HCT116 (cell line): ENCODE data around the gene POLA1. TPM values are rescaled to one million over a fixed set of nuclear protein-coding genes. Genes with fewer than 3 reads are reported as not detected.

Experiments used
- ATAC-seq: fragments of 200-7000 bp; cut with Tn5 transposase; 2 replicates; pipeline ENCODE4 v1.9.1; 2020; ENCODE audit warnings: mild to moderate bottlenecking, moderate library complexity
- BruUV-seq: library from RNA; stranded (reverse); fragments of 400-500 nt; replicated peaks from 2 replicates; lab custom pipeline; 2021; lab: Mats Ljungman, UMichigan
- CTCF ChIA-PET: fragments of 300-600 bp; sonication (Branson Sonifier 250); formaldehyde crosslinking; loops from one replicate; lab custom pipeline; 2021; ENCODE audit warnings: antibody characterized with exemption; lab: Charles Lee
- POLR2A ChIA-PET: fragments of 300-600, 350-600 bp; sonication (Branson Sonifier 250); formaldehyde crosslinking; loops from one replicate; lab custom pipeline; 2021; ENCODE audit warnings: antibody characterized with exemption; lab: Charles Lee
- RAD21 ChIA-PET, 2 experiments: fragments of 300-600 bp; sonication (Branson Sonifier 250); formaldehyde crosslinking; loops; one replicate each; lab custom pipeline; 2023; ENCODE audit warnings: low total read pairs in 2 of 2; ENCODE audit not compliant: uncharacterized antibody in 2 of 2, unreplicated experiment in 2 of 2, low non-redundant PET in 1 of 2; lab: Charles Lee
- DNase-seq: peaks from one replicate; pipeline ENCODE4 v3.0.0-alpha.2; 2010; ENCODE audit warnings: low read depth, low spot score
- H2AFZ ChIP-seq: fragments of 200-600 bp; shearing (Covaris generic), sonication (generic); 2 replicates; pipeline ENCODE4 v1.6.1; 2017; ENCODE audit warnings: low read depth, mixed run types, mixed read lengths, antibody characterized with exemption, low read length; ENCODE audit not compliant: poor library complexity, severe bottlenecking
- H3K27ac ChIP-seq: 2 replicates; pipeline ENCODE4 v1.5.1; 2012; ENCODE audit warnings: low read depth, low read length
- H3K27me3 ChIP-seq: fragments of 200-600 bp; sonication (generic); 2 replicates; pipeline ENCODE4 v1.6.1; 2016; ENCODE audit warnings: mixed run types, low read length, mixed read lengths; ENCODE audit not compliant: insufficient read depth
- H3K36me3 ChIP-seq, 2 experiments: fragments of 200-500 bp in 1 of 2; fragments of 200-600 bp in 1 of 2; sonication (Bioruptor generic) in 1 of 2; sonication (generic) in 1 of 2; 2 replicates each; pipeline versions ENCODE4 v1.5.1 to v1.6.1; 2014 to 2016; ENCODE audit warnings: low read length in 2 of 2, inconsistent platforms in 1 of 2, mixed read lengths in 1 of 2, mixed run types in 1 of 2; ENCODE audit not compliant: insufficient read depth in 2 of 2, control insufficient read depth in 1 of 2
- H3K4me1 ChIP-seq, 2 experiments: fragments of 200-600 bp in 1 of 2; sonication (generic) in 1 of 2; 2 replicates each; pipeline versions ENCODE4 v1.5.1 to v1.6.1; 2012 to 2017; ENCODE audit warnings: low read length in 2 of 2, inconsistent platforms in 1 of 2, mild to moderate bottlenecking in 1 of 2, mixed read lengths in 1 of 2, mixed run types in 1 of 2, moderate library complexity in 1 of 2; ENCODE audit not compliant: insufficient read depth in 2 of 2, control insufficient read depth in 1 of 2
- H3K4me2 ChIP-seq: fragments of 200-600 bp; sonication (generic); 2 replicates; pipeline ENCODE4 v1.6.1; 2017; ENCODE audit warnings: mixed run types, low read length, mixed read lengths
- H3K4me3 ChIP-seq, 2 experiments: fragments of 200-600 bp in 1 of 2; sonication (generic) in 1 of 2; replicated peaks in 1 of 2; 2 replicates each; pipeline ENCODE4 v1.5.1; 2011 to 2016; ENCODE audit warnings: low read length in 2 of 2, control low read depth in 1 of 2, low read depth in 1 of 2, mild to moderate bottlenecking in 1 of 2, mixed read lengths in 1 of 2, mixed run types in 1 of 2
- H3K79me2 ChIP-seq: fragments of 200-600 bp; sonication (generic); 2 replicates; pipeline ENCODE4 v1.6.1; 2017; ENCODE audit warnings: mild to moderate bottlenecking, mixed run types, low read length, moderate library complexity, mixed read lengths; ENCODE audit not compliant: insufficient read depth
- H3K9ac ChIP-seq: fragments of 200-600 bp; sonication (generic); 2 replicates; pipeline ENCODE4 v1.6.1; 2016; ENCODE audit warnings: low read length, mixed read lengths
- H3K9me2 ChIP-seq: fragments of 200-600 bp; sonication (generic), shearing (Covaris generic); 2 replicates; pipeline ENCODE4 v1.6.1; 2017; ENCODE audit warnings: mixed run types, mild to moderate bottlenecking, moderate library complexity; ENCODE audit not compliant: insufficient read depth
- H3K9me3 ChIP-seq, 2 experiments: fragments of 200-500 bp in 1 of 2; fragments of 200-600 bp in 1 of 2; sonication (Bioruptor generic) in 1 of 2; sonication (generic) in 1 of 2; 2 replicates each; pipeline ENCODE4 v1.6.1; 2014 to 2017; ENCODE audit warnings: low read length in 2 of 2, mixed read lengths in 2 of 2, inconsistent platforms in 1 of 2, low read depth in 1 of 2, mild to moderate bottlenecking in 1 of 2, mixed run types in 1 of 2, moderate library complexity in 1 of 2; ENCODE audit not compliant: control insufficient read depth in 1 of 2, insufficient read depth in 1 of 2
- H4K20me1 ChIP-seq: fragments of 200-600 bp; sonication (generic), shearing (Covaris generic); 2 replicates; pipeline ENCODE4 v1.6.1; 2017; ENCODE audit warnings: mixed run types, mild to moderate bottlenecking, moderate library complexity; ENCODE audit not compliant: insufficient read depth
- ATF3 ChIP-seq: IDR thresholded peaks from 2 replicates; pipeline ENCODE4 v1.6.1; 2012
- CBX3 ChIP-seq: IDR thresholded peaks from 2 replicates; pipeline ENCODE4 v1.6.1; 2012; ENCODE audit warnings: low read depth
- ELF1 ChIP-seq: IDR thresholded peaks from 2 replicates; pipeline ENCODE4 v1.6.1; 2012; ENCODE audit warnings: low read depth, borderline replicate concordance
- EZH2phosphoT487 ChIP-seq: fragments of 200-600 bp; IDR thresholded peaks from 2 replicates; pipeline ENCODE4 v1.6.1; 2018; ENCODE audit warnings: antibody characterized with exemption, borderline replicate concordance
- FOSL1 ChIP-seq: IDR thresholded peaks from 2 replicates; pipeline ENCODE4 v1.6.1; 2012; ENCODE audit warnings: low read depth
- JUND ChIP-seq: IDR thresholded peaks from 2 replicates; pipeline ENCODE4 v1.6.1; 2012
- POLR2AphosphoS5 ChIP-seq: IDR thresholded peaks from 2 replicates; pipeline ENCODE4 v1.6.1; 2011; ENCODE audit warnings: mild to moderate bottlenecking, low read depth, low read length, moderate library complexity
- RAD21 ChIP-seq: IDR thresholded peaks from 2 replicates; pipeline ENCODE4 v1.6.1; 2012; ENCODE audit warnings: low read depth, mild to moderate bottlenecking
- TCF7L2 ChIP-seq: IDR thresholded peaks from 2 replicates; pipeline ENCODE4 v1.7.0; 2011; ENCODE audit warnings: borderline replicate concordance, inconsistent platforms; ENCODE audit not compliant: insufficient read depth, insufficient read length; ENCODE audit errors: extremely low read depth
- YY1 ChIP-seq: IDR thresholded peaks from 2 replicates; pipeline ENCODE4 v1.6.1; 2011; ENCODE audit warnings: low read length, low read depth, moderate library complexity, mild to moderate bottlenecking; ENCODE audit not compliant: insufficient replicate concordance; ENCODE audit errors: extremely low read depth
- ZNF274 ChIP-seq: fragments of 200-500 bp; sonication (Bioruptor generic); IDR thresholded peaks from 2 replicates; pipeline ENCODE4 v1.6.1; 2014; ENCODE audit warnings: mild to moderate bottlenecking, low read depth, low read length, inconsistent platforms
- intact Hi-C: fragments of 100-400 bp; cut with micrococcal nuclease; formaldehyde crosslinking; loops from 2 replicates; pipeline ENCODE4 v1.10.0; 2022
- total RNA-seq: library from RNA; stranded (reverse); gene quantifications from one replicate; pipeline ENCODE4 v1.2.1, GENCODE V29; 2021; ENCODE audit not compliant: unreplicated experiment

POLA1 gene
- total RNA-seq, 1 experiment from 2014 or later = 27.0 TPM

DNA sequence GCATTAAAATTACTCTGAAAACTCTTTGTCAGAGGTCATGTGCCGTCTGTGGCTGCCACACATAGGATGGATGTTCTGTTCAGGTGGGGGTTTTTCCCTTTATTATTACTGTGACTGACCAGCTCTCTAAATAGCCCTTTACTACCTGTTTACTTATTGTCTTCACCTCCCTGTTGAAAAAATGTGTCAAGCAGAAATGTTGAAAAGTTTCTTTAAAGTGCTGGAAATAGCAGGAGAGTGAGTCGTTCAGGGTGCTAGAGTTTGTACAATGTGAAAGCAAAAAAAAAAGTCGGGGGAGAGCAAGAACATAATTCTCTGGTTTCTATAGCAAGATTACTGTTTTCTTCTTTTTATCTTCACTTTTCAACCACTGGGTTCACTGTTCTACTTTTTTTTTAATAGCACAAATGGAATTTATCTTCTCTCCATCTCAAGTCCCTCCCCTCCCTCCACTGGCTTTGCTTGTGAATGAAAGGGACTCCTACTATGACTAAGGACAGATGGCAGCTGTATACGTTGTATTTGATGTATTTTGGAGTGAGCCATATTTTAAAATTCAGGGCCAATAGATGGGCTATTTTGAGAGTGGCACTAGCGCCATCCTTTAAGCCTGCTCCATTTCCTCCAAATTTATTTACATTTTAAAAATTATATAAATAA lies 288.7 kb downstream of the POLA1 start:
- CTCF ChIA-PET = no interaction called here

DNA sequence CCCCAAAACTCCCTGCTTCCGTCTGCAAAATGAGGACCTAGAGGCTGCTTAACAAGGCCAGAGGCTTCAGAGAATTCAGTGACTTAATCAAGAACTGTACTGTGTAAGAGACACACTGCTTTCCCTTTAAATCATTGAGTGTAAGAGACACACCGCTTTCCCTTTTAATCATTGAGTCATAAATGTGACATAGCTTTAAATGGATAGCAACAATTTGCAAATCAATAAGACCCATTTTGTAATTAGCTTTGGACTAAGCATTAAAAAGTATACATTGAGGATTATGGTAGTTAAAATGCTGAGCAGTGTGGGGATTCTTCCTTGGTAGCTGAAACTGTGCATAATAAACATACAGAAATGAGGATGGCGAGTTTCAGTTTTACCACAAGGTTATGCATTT lies 290.2 kb downstream of the POLA1 start:
- H3K9ac ChIP-seq = no peak overlapping the region
- H2AFZ ChIP-seq = no peak overlapping the region
- H3K9me2 ChIP-seq = no peaks in the 10 kb centered on the region
- ATAC-seq (no peak), DNase-seq (no peak)
- BruUV-seq = no TSS peak
- ChIA-PET CTCF (no interaction called here), RAD21 (no interaction called here), POLR2A (no interaction called here)
- no peak overlapping the region for H3K4me2 ChIP-seq
- no peaks in the 10 kb centered on the region for H3K27me3 ChIP-seq
- H4K20me1 ChIP-seq = no peaks in the 10 kb centered on the region
- no peak overlapping the region for H3K4me3 ChIP-seq
- H3K79me2 ChIP-seq = no peaks in the 10 kb centered on the region
- TF ChIP-seq CBX3 (no peak), ATF3 (no peak), RAD21 (no peak), TCF7L2 (no peak), ELF1 (no peak), YY1 (no peak), JUND (no peak), ZNF274 (no peak), EZH2phosphoT487 (no peak), FOSL1 (no peak)
- no peaks in the 10 kb centered on the region for H3K36me3 ChIP-seq
- H3K9me3 ChIP-seq = no peaks in the 10 kb centered on the region
- intact Hi-C loops = no loop called here
- H3K27ac ChIP-seq = no peak overlapping the region
- H3K4me1 ChIP-seq = no peaks in the 10 kb centered on the region

More for the DNA sequence above, 288.7 kb downstream of the POLA1 start:
- ChIA-PET RAD21 (no interaction called here), POLR2A (no interaction called here)
- TF ChIP-seq RAD21 = no peak
- no peak for TF ChIP-seq POLR2AphosphoS5
- no peak for TF ChIP-seq ZNF274
- Histone ChIP-seq H3K4me3 (no peak overlapping the region), H3K4me2 (no peak overlapping the region), H3K79me2 (no peaks in the 10 kb centered on the region), H3K4me1 (no peaks in the 10 kb centered on the region), H3K9me3 (no peaks in the 10 kb centered on the region), H3K9ac (no peak overlapping the region), H3K27ac (no peak overlapping the region), H3K36me3 (no peaks in the 10 kb centered on the region), H4K20me1 (no peaks in the 10 kb centered on the region), H3K27me3 (no peaks in the 10 kb centered on the region), H2AFZ (no peak overlapping the region), H3K9me2 (no peaks in the 10 kb centered on the region)
- intact Hi-C loops = no loop called here
- no peak for ATAC-seq
- BruUV-seq = no TSS peak
- no peak for DNase-seq
